Transverse colon (tissue), 4 donors: ENCODE data around the gene WSB2. TPM values are rescaled to one million over a fixed set of nuclear protein-coding genes. Genes with fewer than 3 reads are reported as not detected.

ENCODE experiments used
- DNase-seq: peaks from one replicate; pipeline ENCODE4 v3.0.0-alpha.2; 2019
- H3K27ac ChIP-seq, 4 donors: fragments of 200-600 bp; sonication (generic); 2 replicates each; pipeline ENCODE4 v1.5.1; 2016 to 2018; ENCODE audit warnings: inconsistent platforms in 4 of 4
- H3K27me3 ChIP-seq: fragments of 200-600 bp; sonication (generic); 2 replicates; pipeline ENCODE4 v1.5.1; 2017; ENCODE audit warnings: inconsistent platforms
- H3K36me3 ChIP-seq, 4 donors: fragments of 200-600 bp; sonication (generic); 2 replicates each; pipeline ENCODE4 v1.5.1; 2017 to 2019; ENCODE audit warnings: inconsistent platforms in 4 of 4
- H3K4me1 ChIP-seq, 4 donors: fragments of 200-600 bp; sonication (generic); 2 replicates each; pipeline ENCODE4 v1.5.1; 2017 to 2020; ENCODE audit warnings: inconsistent platforms in 4 of 4
- H3K4me3 ChIP-seq, 4 donors: fragments of 200-600 bp; sonication (generic); 1 replicate in 1 of 4; 2 replicates in 3 of 4; pipeline versions ENCODE4 v1.5.1 to v1.6.1; 2017 to 2019; ENCODE audit warnings: inconsistent platforms in 4 of 4
- H3K9me3 ChIP-seq, 2 donors: fragments of 200-600 bp; sonication (generic); 2 replicates each; pipeline ENCODE4 v1.5.1; 2017 to 2019; ENCODE audit warnings: inconsistent platforms in 2 of 2
- CTCF ChIP-seq, 5 experiments: fragments of 200-600 bp in 3 of 5; fragments of 450-650 bp in 2 of 5; sonication (generic) in 3 of 5; IDR thresholded peaks; 1 replicate in 2 of 5; 2 replicates in 3 of 5; pipeline ENCODE4 v1.5.1; 2016 to 2017; ENCODE audit warnings: antibody characterized with exemption in 5 of 5, inconsistent platforms in 3 of 5, mild to moderate bottlenecking in 2 of 5, moderate library complexity in 1 of 5
- EP300 ChIP-seq: sonication (generic); formaldehyde crosslinking; IDR thresholded peaks from one replicate; pipeline ENCODE4 v1.6.1; 2017; ENCODE audit warnings: antibody characterized with exemption, low read depth
- POLR2A ChIP-seq: fragments of 450-650 bp; IDR thresholded peaks from one replicate; pipeline ENCODE4 v1.6.1; 2016; ENCODE audit warnings: antibody characterized with exemption, mild to moderate bottlenecking, moderate library complexity
- POLR2AphosphoS5 ChIP-seq, 3 donors: sonication (generic); formaldehyde crosslinking; IDR thresholded peaks; one replicate each; pipeline ENCODE4 v1.6.1; 2016; ENCODE audit warnings: antibody characterized with exemption in 3 of 3
- WGBS, 2 donors: methylation state at CpG; one replicate each; pipeline ENCODE4 v1.1.5; 2018; ENCODE audit warnings: low coverage in 1 of 2; 5-methylcytosine and 5-hydroxymethylcytosine counted together
- in situ Hi-C, 4 donors: fragments of 200-750 bp; cut with MboI; loops; one replicate each; pipeline versions ENCODE4 v1.15.0 to v1.15.1; 2017; ENCODE audit warnings: low sequenced_read_pairs in 3 of 4, low pct_ligation_motif_present in 1 of 4, low pct_unique_long_range_greater_than_20kb in 1 of 4
- intact Hi-C: fragments of 100-400 bp; cut with DNase I; formaldehyde crosslinking; loops from one replicate; pipeline ENCODE4 v1.15.1; 2023; ENCODE audit warnings: low total_unique reads
- total RNA-seq, 4 donors: library from RNA; depleted of rRNA; stranded (reverse); fragments of >200 nt; gene quantifications; one replicate each; pipeline ENCODE4 v1.1.0, GENCODE V29; 2016

WSB2 gene
- total RNA-seq, 4 donors from 2014 or later = 110 to 193 (median 130) TPM

- TF ChIP-seq CTCF (IDR thresholded peaks at IDR 0.05) = no peak
- no peak for TF ChIP-seq EP300
- TF ChIP-seq POLR2AphosphoS5 (IDR thresholded peaks at IDR 0.05) = no peak
- TF ChIP-seq POLR2A = no peak
- in situ Hi-C loops (loop anchor here in 1 of 4 donors (10.0 kb wide), 1 partner anchor 163 kb away; no protein-coding TSS in a partner anchor), intact Hi-C loops (no loop called here)
- Histone ChIP-seq H3K36me3 (peaks cover 0 to 76% (median 32%) of the 10 kb centered on the region in 4 donors), H3K27ac (no peak overlapping the region), H3K4me3 (no peak overlapping the region), H3K9me3 (no peaks in the 10 kb centered on the region), H3K27me3 (no peaks in the 10 kb centered on the region), H3K4me1 (no peaks in the 10 kb centered on the region)
- no peak for DNase-seq
- 83 to 89% methylated on average over 2 to 6 of the region's 6 CpGs for WGBS, 2 donors
Measured at GRCh38 chr12:118038137-118038536, 22.8 kb downstream of the WSB2 start.

- TF ChIP-seq CTCF (IDR thresholded peaks at IDR 0.05) (no peak), EP300 (no peak), POLR2A (no peak), POLR2AphosphoS5 (IDR thresholded peaks at IDR 0.05) (no peak)
- Histone ChIP-seq H3K4me3 (no peak overlapping the region), H3K27me3 (no peaks in the 10 kb centered on the region), H3K36me3 (peaks cover 0 to 73% (median 30%) of the 10 kb centered on the region in 4 donors), H3K27ac (no peak overlapping the region), H3K4me1 (no peaks in the 10 kb centered on the region), H3K9me3 (no peaks in the 10 kb centered on the region)
- in situ Hi-C loops (loop anchor here in 1 of 4 donors (10.0 kb wide), 1 partner anchor 162 kb away; no protein-coding TSS in a partner anchor), intact Hi-C loops (no loop called here)
- DNase-seq = no peak
- WGBS, 2 donors = 90 to 94% methylated on average over 5 to 11 of the region's 11 CpGs
Measured at GRCh38 chr12:118036672-118037411, 24.1 kb downstream of the WSB2 start.

- in situ Hi-C loops = loop anchor here in 1 of 4 donors (10.0 kb wide), 1 partner anchor 161 kb away; no protein-coding TSS in a partner anchor
- peak; percentile 16 for DNase-seq
- TF ChIP-seq CTCF (IDR thresholded peaks at IDR 0.05) (peak in 1 of 5 experiments; percentile 1), EP300 (no peak)
- Histone ChIP-seq H3K36me3 (peaks cover 0 to 74% (median 33%) of the 10 kb centered on the region in 4 donors), H3K4me3 (no peak overlapping the region), H3K27me3 (no peaks in the 10 kb centered on the region), H3K9me3 (no peaks in the 10 kb centered on the region), H3K4me1 (no peaks in the 10 kb centered on the region), H3K27ac (no peak overlapping the region)
- 69 to 71% methylated on average over 3 to 9 of the region's 9 CpGs for WGBS, 2 donors
- intact Hi-C loops = no loop called here
Measured at GRCh38 chr12:118035190-118036041, 25.6 kb downstream of the WSB2 start.
